Measurements from ENCODE around the gene SERGEF. TPM values are rescaled to one million over a fixed set of nuclear protein-coding genes. Genes with fewer than 3 reads are reported as not detected.

The SERGEF gene
- total and polyA plus RNA-seq, 2 of the 4 experiments (the other 2 are of a cell fraction): 12.2 to 18.1 TPM

DNA sequence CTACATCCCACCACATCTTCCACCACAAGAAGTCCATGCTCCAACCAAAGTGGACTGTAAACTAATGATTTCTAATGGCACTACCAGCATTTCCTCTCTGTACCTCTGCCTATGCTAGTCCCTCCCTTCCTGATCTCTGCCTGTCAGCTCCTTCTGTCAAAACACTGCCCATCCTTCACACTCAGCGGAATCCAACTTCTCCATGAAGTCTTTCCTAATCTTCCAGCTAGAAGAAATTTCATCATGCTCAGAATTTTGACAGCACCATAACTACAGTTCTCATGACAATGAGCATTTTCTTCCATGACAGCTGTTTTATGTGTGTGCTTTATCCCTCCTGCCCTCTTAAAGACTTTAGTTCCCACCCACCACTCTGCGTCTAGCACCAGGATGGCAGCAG, 111.4 kb downstream of the SERGEF start:
- Histone ChIP-seq H2AK9ac (replicated peaks; ENCODE audit: low read depth, low read length, poor library complexity) (no peak overlapping the region), H3K36me3 (ENCODE audit: control insufficient read depth, insufficient read depth, low read length) (no peaks in the 10 kb centered on the region), H3K27ac (ENCODE audit: insufficient read depth, low read length) (no peak overlapping the region), H2BK15ac (ENCODE audit: low read depth, low read length) (no peak overlapping the region), H4K91ac (ENCODE audit: insufficient read depth, low read depth, low read length) (no peak overlapping the region), H3K4me3 (ENCODE audit: insufficient read depth, low read depth, low read length) (no peak overlapping the region), H3K14ac (replicated peaks; ENCODE audit: low read depth, low read length) (no peak overlapping the region), H3K9me1 (ENCODE audit: insufficient read depth, low read length) (peaks cover 4% of the 10 kb centered on the region; the same call in 1 of the 2 replicates), H3K79me1 (ENCODE audit: low read depth in 1 of 2, low read length in 2 of 2) (no peaks in the 10 kb centered on the region), H2BK5ac (ENCODE audit: low read depth, low read length, poor library complexity, severe bottlenecking) (no peak overlapping the region), H2BK20ac (ENCODE audit: low read depth, low read length) (no peak overlapping the region), H2AK5ac (ENCODE audit: low read depth, low read length) (no peak overlapping the region), H3K18ac (ENCODE audit: low read depth, low read length) (no peak overlapping the region), H4K8ac (ENCODE audit: low read depth in 2 of 2, low read length in 2 of 2) (no peak overlapping the region), H3K9me3 (ENCODE audit: control insufficient read depth, insufficient read depth, low read length) (no peaks in the 10 kb centered on the region), H3K4ac (ENCODE audit: low read depth, low read length) (no peak overlapping the region), H3K9ac (ENCODE audit: low read depth, low read length) (no peak overlapping the region), H3K56ac (ENCODE audit: extremely low read depth, insufficient read depth, low read length) (no peak overlapping the region), H3K4me2 (ENCODE audit: low read depth, low read length) (no peak overlapping the region), H4K5ac (ENCODE audit: low read depth, low read length) (no peak overlapping the region), H3K27me3 (ENCODE audit: control insufficient read depth, insufficient read depth, low read length) (no peaks in the 10 kb centered on the region), H2BK120ac (ENCODE audit: low read depth, low read length) (no peak overlapping the region), H3K23ac (ENCODE audit: low read depth, low read length) (no peak overlapping the region), H4K20me1 (ENCODE audit: insufficient read depth, low read length) (no peaks in the 10 kb centered on the region), H2AFZ (replicated peaks; ENCODE audit: low read length, poor library complexity) (no peak overlapping the region), H3K4me1 (ENCODE audit: control insufficient read depth, insufficient read depth, low read length) (no peaks in the 10 kb centered on the region)
- ChIA-PET CTCF (no interaction called here), POLR2A (ENCODE audit: unreplicated experiment) (no interaction called here)
- no peak for TF ChIP-seq RAD21 (IDR thresholded peaks at IDR 0.05; ENCODE audit: low read length)
- no peak for TF ChIP-seq ELK1 (IDR thresholded peaks at IDR 0.05; ENCODE audit: borderline replicate concordance, low read depth, low read length)
- no peak for TF ChIP-seq POLR2A (IDR thresholded peaks at IDR 0.05; ENCODE audit: low read depth, low read length)
- TF ChIP-seq MAZ (IDR thresholded peaks at IDR 0.05; ENCODE audit: borderline replicate concordance, low read depth, low read length): no peak
- TF ChIP-seq, protein P1, sequence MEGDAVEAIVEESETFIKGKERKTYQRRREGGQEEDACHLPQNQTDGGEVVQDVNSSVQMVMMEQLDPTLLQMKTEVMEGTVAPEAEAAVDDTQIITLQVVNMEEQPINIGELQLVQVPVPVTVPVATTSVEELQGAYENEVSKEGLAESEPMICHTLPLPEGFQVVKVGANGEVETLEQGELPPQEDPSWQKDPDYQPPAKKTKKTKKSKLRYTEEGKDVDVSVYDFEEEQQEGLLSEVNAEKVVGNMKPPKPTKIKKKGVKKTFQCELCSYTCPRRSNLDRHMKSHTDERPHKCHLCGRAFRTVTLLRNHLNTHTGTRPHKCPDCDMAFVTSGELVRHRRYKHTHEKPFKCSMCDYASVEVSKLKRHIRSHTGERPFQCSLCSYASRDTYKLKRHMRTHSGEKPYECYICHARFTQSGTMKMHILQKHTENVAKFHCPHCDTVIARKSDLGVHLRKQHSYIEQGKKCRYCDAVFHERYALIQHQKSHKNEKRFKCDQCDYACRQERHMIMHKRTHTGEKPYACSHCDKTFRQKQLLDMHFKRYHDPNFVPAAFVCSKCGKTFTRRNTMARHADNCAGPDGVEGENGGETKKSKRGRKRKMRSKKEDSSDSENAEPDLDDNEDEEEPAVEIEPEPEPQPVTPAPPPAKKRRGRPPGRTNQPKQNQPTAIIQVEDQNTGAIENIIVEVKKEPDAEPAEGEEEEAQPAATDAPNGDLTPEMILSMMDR (conservative IDR thresholded peaks at IDR 0.05; ENCODE audit: low read depth, low read length): no peak
- no peak for TF ChIP-seq USF2 (IDR thresholded peaks at IDR 0.05; ENCODE audit: low read depth, low read length)
- TF ChIP-seq SMC3 (IDR thresholded peaks at IDR 0.05; ENCODE audit: low read depth, low read length): no peak
- TF ChIP-seq MAFK (IDR thresholded peaks at IDR 0.05; ENCODE audit: low read depth, low read length): no peak
- no peak for TF ChIP-seq RFX5 (IDR thresholded peaks at IDR 0.05; ENCODE audit: low read depth, low read length)
- ATAC-seq (ENCODE audit: low read depth) (no peak), DNase-seq (no peak)
- in situ Hi-C loops (cut with MboI; ENCODE audit: low sequenced_read_pairs) (no loop called here), dilution Hi-C loops (cut with HindIII; ENCODE audit: low sequenced_read_pairs, unreplicated experiment) (no loop called here), intact Hi-C loops (cut with micrococcal nuclease) (no loop called here)
- BruUV-seq (replicated peaks): no TSS peak
- no CpG with 5 or more reads among the region's 2 CpGs for WGBS, 2 experiments (ENCODE audit: extremely low coverage in 2 of 2, insufficient read length in 1 of 2)

Measured in IMR-90 (cell line).